Sigmoid colon (tissue), 7 donors: Measurements from ENCODE around the gene ZFX. TPM values are rescaled to one million over a fixed set of nuclear protein-coding genes. Genes with fewer than 3 reads are reported as not detected.

Source experiments
- DNase-seq: peaks from one replicate; pipeline ENCODE4 v3.0.0-alpha.2; 2019
- H3K27ac ChIP-seq, 4 donors: fragments of 200-600 bp; sonication (generic); one replicate each; pipeline ENCODE4 v1.5.1; 2016 to 2019; ENCODE audit warnings: mild to moderate bottlenecking in 1 of 4
- H3K27me3 ChIP-seq, 3 donors: fragments of 200-600 bp; sonication (generic); one replicate each; pipeline ENCODE4 v1.5.1; 2019; ENCODE audit warnings: mild to moderate bottlenecking in 1 of 3
- H3K36me3 ChIP-seq, 4 donors: fragments of 200-600 bp; sonication (generic); one replicate each; pipeline ENCODE4 v1.5.1; 2016 to 2019
- H3K4me1 ChIP-seq, 4 donors: fragments of 200-600 bp; sonication (generic); one replicate each; pipeline ENCODE4 v1.5.1; 2017 to 2019
- H3K4me3 ChIP-seq, 4 donors: fragments of 200-600 bp; sonication (generic); one replicate each; pipeline ENCODE4 v1.5.1; 2017 to 2019; ENCODE audit warnings: mild to moderate bottlenecking in 2 of 4, moderate library complexity in 1 of 4
- H3K9me3 ChIP-seq, 4 donors: fragments of 200-600 bp in 3 of 4; sonication (generic) in 3 of 4; one replicate each; pipeline versions ENCODE4 v1.5.1 to v1.6.1; 2013 to 2019
- CTCF ChIP-seq, 4 experiments: fragments of 450-650 bp in 3 of 4; fragments of 200-600 bp in 1 of 4; IDR thresholded peaks; one replicate each; pipeline ENCODE4 v1.5.1; 2016 to 2019; ENCODE audit warnings: antibody characterized with exemption in 4 of 4, mild to moderate bottlenecking in 3 of 4, moderate library complexity in 2 of 4
- EP300 ChIP-seq, 4 donors: sonication (generic); formaldehyde crosslinking; IDR thresholded peaks; one replicate each; pipeline ENCODE4 v1.6.1; 2017; ENCODE audit warnings: antibody characterized with exemption in 4 of 4
- POLR2A ChIP-seq, 2 donors: fragments of 450-650 bp; IDR thresholded peaks; one replicate each; pipeline ENCODE4 v1.6.1; 2016; ENCODE audit warnings: antibody characterized with exemption in 2 of 2, mild to moderate bottlenecking in 2 of 2, moderate library complexity in 2 of 2
- POLR2AphosphoS5 ChIP-seq, 4 donors: sonication (generic); formaldehyde crosslinking; IDR thresholded peaks; one replicate each; pipeline ENCODE4 v1.6.1; 2017; ENCODE audit warnings: antibody characterized with exemption in 4 of 4
- WGBS, 2 donors: extraction: QIAGEN DNeasy Blood & Tissue Kit; methylation state at CpG; one replicate each; pipeline ENCODE4 v1.1.7; 2013; 5-methylcytosine and 5-hydroxymethylcytosine counted together
- intact Hi-C: fragments of 100-400 bp; cut with DNase I; formaldehyde crosslinking; loops from one replicate; pipeline ENCODE4 v1.15.1; 2023
- polyA plus RNA-seq, 3 donors: library from polyadenylated mRNA; stranded (reverse); fragments of 200-250 nt; gene quantifications; one replicate each; pipeline ENCODE4 v1.2.3, GENCODE V29; 2013
- total RNA-seq, 4 donors: library from RNA; depleted of rRNA; stranded (reverse); fragments of >200 nt; gene quantifications; one replicate each; pipeline ENCODE4 v1.1.0, GENCODE V29; 2016
- donor health status: healthy with polysubstance abuse.
- donor health status: Bipolar disorder and iron deficiency.
- donor health status: healthy.

Gene ZFX
- total and polyA plus RNA-seq, 7 donors: 4.4 to 81.6 (median 56.7) TPM

GRCh38 chrX:24168807-24169206 lies 19.3 kb downstream of the ZFX start:
- DNase-seq: no peak
- Histone ChIP-seq H3K36me3 (peaks cover 0 to 10% (median 2%) of the 10 kb centered on the region in 4 donors), H3K4me1 (peaks cover 0 to 65% (median 50%) of the 10 kb centered on the region in 4 donors), H3K27me3 (no peaks in the 10 kb centered on the region), H3K9me3 (no peaks in the 10 kb centered on the region), H3K4me3 (no peak overlapping the region), H3K27ac (peak overlapping the region in 1 of 4 donors; percentile 23)
- 73 to 74% methylated on average over 5 of the region's 5 CpGs for WGBS, 2 donors
- intact Hi-C loops: no loop called here
- no peak for TF ChIP-seq CTCF (IDR thresholded peaks at IDR 0.05)
- TF ChIP-seq POLR2AphosphoS5 (IDR thresholded peaks at IDR 0.05): no peak
- TF ChIP-seq POLR2A (IDR thresholded peaks at IDR 0.05): no peak
- no peak for TF ChIP-seq EP300 (IDR thresholded peaks at IDR 0.05)

GRCh38 chrX:24169211-24169610 lies 19.7 kb downstream of the ZFX start:
- Histone ChIP-seq H3K4me1 (peaks cover 0 to 65% (median 50%) of the 10 kb centered on the region in 4 donors), H3K36me3 (peaks cover 0 to 10% (median 2%) of the 10 kb centered on the region in 4 donors), H3K27ac (peak overlapping the region in 1 of 4 donors; percentile 23), H3K9me3 (no peaks in the 10 kb centered on the region), H3K4me3 (no peak overlapping the region), H3K27me3 (no peaks in the 10 kb centered on the region)
- WGBS, 2 donors: 45 to 51% methylated on average over 3 of the region's 3 CpGs
- intact Hi-C loops: no loop called here
- DNase-seq: no peak
- TF ChIP-seq POLR2A (IDR thresholded peaks at IDR 0.05): no peak
- TF ChIP-seq POLR2AphosphoS5 (IDR thresholded peaks at IDR 0.05): no peak
- no peak for TF ChIP-seq CTCF (IDR thresholded peaks at IDR 0.05)
- TF ChIP-seq EP300 (IDR thresholded peaks at IDR 0.05): no peak

GRCh38 chrX:24173115-24173847 lies 23.8 kb downstream of the ZFX start:
- peaks cover 0 to 42% (median 34%) of the 10 kb centered on the region in 4 donors for H3K4me1 ChIP-seq
- H3K36me3 ChIP-seq: peaks cover 0 to 35% (median 14%) of the 10 kb centered on the region in 4 donors
- intact Hi-C loops: no loop called here
- H3K4me3 ChIP-seq: no peak overlapping the region
- no peaks in the 10 kb centered on the region for H3K9me3 ChIP-seq
- WGBS, 2 donors: 91 to 94% methylated on average over 11 of the region's 11 CpGs
- TF ChIP-seq POLR2A (IDR thresholded peaks at IDR 0.05) (no peak), CTCF (IDR thresholded peaks at IDR 0.05) (no peak), EP300 (IDR thresholded peaks at IDR 0.05) (no peak), POLR2AphosphoS5 (IDR thresholded peaks at IDR 0.05) (no peak)
- H3K27me3 ChIP-seq: no peaks in the 10 kb centered on the region
- no peak overlapping the region for H3K27ac ChIP-seq
- no peak for DNase-seq

GRCh38 chrX:24175276-24175675 lies 25.7 kb downstream of the ZFX start:
- Histone ChIP-seq H3K4me1 (peaks cover 0 to 22% (median 17%) of the 10 kb centered on the region in 4 donors), H3K9me3 (no peaks in the 10 kb centered on the region), H3K27ac (no peak overlapping the region), H3K27me3 (no peaks in the 10 kb centered on the region), H3K4me3 (no peak overlapping the region), H3K36me3 (peaks cover 0 to 44% (median 24%) of the 10 kb centered on the region in 4 donors)
- 73 to 74% methylated on average over 1 of the region's 1 CpG for WGBS, 2 donors
- intact Hi-C loops: no loop called here
- TF ChIP-seq CTCF (IDR thresholded peaks at IDR 0.05) (no peak), POLR2AphosphoS5 (IDR thresholded peaks at IDR 0.05) (no peak), EP300 (IDR thresholded peaks at IDR 0.05) (no peak), POLR2A (IDR thresholded peaks at IDR 0.05) (no peak)
- DNase-seq: no peak
